ENCODE measurements around the gene MMAA.
"Not testable (repeated sequence)": the region's sequence is repeated elsewhere in the genome, so short reads cannot be mapped to it uniquely, and the experiment has no call there.

MMAA gene

DNA sequence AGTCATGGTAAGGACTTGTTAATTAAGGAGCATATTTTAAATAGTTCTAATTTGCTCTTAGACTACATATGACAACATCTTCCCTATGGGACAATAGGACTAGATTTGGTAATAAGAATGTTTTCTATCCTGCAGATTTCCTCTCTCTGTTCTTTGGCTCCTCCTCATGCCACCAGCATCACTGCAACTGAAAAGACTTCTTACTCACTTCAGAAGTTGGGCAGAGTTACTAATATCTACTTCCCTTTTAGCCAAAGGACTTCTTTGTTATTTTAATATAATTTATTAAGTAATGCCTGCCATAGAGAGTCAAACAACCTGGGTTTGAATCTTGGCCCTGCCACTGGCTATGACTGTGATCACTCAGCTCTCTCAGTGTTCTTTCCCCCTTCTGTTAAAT is 16.4 kb downstream of the MMAA start:
- DNase-seq: no peak

DNA sequence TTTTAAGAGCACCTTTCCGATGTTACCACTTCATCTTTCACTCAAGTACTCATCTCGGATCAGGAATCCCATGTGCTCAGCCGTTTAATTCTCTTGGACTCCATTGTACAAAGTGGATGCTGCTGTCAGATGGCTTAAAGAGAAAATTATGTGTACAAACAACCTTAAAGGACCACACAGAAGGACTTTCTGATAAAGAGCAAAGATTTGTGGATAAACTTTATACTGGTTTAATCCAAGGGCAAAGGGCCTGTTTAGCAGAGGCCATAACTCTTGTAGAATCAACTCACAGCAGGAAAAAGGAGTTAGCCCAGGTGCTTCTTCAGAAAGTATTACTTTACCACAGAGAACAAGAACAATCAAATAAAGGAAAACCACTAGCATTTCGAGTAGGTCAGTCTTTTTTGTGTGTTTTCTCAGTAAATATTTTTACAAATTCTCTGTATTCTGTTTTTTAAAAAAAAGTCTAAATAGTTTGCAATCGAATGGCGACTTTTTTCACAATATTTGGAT is 20.1 kb downstream of the MMAA start:
- no peak for DNase-seq

DNA sequence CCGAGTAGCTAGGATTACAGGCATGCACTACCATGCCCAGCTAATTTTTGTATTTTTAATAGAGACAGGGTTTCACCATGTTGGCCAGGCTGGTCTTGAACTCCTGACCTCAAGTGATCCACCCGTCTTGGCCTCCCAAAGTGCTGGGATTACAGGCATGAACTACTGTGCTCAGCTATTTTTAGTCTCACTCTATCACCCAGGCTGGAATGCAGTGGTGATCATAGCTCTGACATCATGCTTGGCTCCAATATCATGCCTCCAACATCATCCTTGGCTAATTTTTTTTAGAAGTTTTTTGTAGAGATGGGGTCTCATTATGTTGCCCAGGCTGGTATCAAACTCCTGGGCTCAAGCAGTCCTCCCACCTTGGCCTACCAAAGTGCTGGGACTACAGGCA is 21.1 kb downstream of the MMAA start:
- not testable (repeated sequence) for DNase-seq

DNA sequence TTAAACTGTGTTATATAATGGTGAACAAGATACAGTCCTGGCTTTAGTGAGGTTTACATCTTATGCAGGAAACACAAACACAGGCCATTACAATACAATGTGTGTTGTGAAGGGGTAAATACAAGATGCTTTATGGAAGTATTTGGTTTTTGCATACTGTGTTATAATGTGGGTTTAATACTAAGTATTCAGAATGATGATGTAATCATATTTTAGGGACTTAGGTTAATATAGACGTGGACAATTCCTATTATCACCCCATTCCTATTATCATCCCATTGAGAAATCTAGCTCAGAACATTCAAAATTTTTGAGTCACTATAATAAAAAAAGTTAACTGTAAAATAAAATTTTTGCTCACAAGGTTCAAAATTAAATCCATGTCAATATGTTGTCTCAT is 24.1 kb downstream of the MMAA start:
- no peak for DNase-seq

DNA sequence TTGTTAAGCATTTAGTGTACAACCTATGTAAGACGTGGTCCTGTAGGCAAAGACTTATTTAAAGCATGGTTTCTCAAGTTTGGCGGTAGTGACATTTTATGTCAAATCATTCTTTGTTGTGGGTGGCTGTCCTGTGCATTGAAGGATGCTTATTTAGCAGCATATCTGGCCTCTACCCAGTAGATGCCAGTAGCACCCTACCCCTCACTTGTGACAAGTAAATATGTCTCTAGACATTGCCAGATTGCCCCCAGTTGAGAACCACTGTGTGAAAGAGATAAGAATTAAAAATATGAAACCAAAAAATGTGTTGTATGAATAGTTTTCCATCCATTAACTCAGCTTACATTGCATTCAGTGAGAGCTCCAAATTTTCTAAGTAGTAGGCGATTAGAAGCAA is 25.5 kb downstream of the MMAA start:
- DNase-seq: no peak

DNA sequence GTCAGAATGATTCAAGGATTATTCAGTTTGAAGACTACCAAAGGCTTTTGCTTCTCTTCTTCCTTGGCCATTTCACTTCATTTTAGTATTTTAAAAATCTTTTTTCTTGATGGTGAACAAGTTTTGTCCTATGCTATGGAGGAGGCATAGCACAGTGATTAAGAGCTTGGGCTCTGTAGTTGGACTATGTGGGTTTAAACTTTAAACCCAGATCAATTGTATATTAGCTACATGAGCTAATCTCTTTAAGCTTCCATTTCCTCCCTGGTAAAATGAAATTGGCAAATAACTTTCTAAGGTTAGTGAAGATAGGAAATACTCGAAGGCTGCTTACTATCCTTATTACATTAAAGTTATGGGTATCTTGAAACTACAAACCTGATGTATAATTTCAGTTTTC is 37.0 kb downstream of the MMAA start:
- no peak for DNase-seq

DNA sequence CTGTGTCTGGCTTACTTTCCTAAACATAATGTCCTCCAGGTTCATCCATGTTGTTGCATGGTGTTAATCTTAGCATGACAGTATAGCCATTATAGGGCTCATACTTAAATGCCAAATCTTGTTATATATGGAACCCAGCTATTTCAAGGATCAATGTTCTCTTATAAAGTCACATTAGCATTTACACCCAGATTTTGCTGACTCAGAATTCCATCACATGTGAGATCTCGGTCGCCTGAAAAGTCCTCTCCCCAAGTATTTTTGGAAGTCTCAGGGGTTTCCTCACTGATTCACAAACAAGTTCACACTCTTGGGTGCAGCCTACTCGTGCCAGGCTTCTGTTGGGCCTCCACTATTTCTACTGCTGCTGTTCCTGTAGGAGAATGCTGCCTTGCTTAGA is 40.9 kb downstream of the MMAA start:
- no peak for DNase-seq

DNA sequence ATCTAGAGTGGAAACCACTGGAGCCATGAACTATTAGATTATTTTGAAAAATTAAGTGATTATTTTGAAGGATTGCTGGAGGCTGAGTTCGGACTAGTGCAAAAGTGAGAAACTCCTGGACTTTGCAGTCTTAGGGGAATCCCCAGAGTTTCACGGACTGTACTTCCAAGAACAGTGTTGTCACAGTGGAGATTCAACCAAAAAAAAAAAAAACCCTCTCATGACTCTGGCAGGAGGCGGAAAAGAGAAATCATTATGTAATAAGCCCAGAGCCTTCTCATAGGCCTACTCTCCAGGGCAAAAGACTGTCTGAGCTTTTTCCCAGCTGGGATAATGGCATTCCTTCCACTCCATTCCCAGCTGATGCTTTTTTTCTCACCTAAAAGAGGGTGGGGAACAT is 44.0 kb downstream of the MMAA start:
- no peak for DNase-seq

DNA sequence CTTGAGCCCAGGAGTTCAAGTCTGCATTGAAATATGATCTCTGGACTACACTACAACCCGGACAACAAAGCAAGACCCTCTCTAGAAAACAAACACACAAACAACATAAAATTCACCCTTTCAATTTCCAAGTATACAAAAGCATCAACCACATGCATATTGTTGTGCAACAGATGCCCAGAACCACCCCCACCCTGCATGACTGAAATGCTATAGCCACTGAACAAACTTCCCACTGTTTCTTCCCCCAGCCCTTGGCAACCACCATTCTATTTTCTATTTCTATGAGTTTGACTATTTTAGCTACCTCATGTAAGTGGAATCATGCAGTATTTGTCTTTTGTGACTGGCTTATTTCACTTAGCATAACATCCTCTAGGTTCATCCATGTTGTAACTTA is 46.6 kb downstream of the MMAA start:
- no peak for DNase-seq

DNA sequence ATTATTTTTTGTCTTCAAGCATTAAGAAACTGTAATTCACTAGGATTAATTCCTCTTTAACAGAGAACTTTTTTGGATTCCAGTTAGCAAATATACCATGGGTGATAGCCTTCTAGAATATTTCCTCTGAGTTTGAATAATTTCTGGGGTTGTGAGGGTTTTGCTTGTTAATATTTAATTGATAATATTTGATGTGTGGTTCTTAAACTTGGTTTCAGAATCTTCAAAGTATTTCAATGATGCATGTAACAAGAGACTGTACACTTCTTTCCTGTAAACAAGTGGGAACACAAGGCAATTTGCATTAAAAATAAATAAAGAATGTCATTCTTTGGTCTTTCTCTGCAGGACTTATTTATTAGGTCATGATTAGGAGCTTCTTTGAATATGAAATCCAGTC is 51.2 kb downstream of the MMAA start:
- no peak for DNase-seq

DNA sequence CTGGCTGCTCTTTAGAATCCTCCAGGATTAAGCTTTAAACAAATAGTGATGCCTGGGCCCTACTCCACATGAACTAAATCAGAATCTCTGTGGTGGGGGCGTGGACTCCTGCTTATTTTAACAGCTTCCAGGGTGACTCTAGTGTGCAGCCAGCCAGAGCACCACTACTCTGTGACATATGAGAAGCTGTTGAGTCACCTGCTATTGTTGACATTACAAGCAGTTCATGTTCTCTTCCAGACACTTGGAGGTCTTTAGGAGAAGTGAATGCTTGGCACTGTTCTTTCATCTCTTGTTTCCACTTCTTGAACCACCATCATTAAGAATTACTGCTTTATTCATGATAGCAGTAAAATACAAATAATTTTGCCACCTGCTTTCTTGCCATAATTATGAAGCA is 60.3 kb downstream of the MMAA start:
- DNase-seq: no peak

DNA sequence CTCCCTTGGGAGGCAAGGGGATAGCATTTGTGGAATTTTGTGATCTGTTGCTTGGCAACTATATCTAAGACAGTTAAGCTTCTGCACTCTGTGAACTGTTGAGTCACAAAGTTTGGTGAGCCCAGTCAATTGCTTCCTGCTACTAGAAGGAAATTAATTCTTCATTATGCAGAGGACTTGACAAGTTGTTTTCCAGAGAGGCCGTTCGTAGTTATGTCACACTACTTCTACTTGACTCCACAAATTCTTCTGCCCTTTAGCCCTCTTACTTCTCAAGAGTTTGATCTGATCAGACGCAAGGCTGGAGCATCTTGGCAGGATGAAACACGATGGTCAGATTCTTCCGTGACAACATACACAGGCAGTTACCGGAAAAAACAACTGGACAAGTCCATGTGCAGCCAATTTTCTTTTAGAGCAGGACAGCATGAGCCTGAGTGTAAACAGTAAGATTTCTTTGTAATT is 60.8 kb downstream of the MMAA start, which contains the start of gene C4orf51:
TSS of gene C4orf51 (plus strand) at position 156 of the 465 bp plus-strand sequence. CDS start at position 214, 58 bp downstream.
- no peak for DNase-seq

DNA sequence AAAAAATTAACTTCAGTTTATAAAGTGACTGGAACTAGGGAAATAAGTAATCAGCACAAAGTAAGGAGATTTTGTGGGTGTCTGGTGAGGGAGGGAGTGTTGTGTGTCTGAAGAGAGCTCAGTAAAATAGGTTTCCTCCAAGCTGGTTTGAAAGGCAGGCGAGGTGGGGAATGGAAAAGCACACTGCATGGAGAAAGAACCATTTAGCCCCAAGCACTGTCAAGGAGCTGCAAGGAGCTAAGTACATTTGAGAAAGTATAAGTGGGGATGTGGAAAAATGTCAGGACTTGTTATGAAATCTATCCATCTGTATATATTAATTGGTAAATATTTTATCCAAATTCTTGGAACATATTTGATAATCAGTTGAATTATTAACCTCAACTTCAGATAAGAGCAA is 61.7 kb downstream of the MMAA start:
- no peak for DNase-seq

DNA sequence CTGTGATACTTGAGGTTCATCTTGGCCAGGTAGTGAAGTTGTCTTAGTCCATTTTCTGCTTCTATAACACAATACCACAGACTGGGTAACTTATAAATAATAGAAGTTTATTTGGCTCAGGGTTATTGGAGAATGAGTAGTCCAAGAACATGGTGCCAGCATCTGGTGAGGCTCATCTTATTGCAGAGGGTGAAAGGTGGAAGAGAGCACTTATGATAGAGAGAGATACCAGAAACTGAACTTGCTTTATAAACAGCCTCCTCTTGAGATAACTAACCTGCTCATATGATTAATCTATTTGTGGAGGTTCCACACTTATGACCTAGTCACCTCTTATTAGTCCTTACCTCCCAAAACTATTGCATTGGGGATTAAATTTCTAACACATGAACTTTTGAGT is 62.3 kb downstream of the MMAA start:
- DNase-seq: no peak

DNA sequence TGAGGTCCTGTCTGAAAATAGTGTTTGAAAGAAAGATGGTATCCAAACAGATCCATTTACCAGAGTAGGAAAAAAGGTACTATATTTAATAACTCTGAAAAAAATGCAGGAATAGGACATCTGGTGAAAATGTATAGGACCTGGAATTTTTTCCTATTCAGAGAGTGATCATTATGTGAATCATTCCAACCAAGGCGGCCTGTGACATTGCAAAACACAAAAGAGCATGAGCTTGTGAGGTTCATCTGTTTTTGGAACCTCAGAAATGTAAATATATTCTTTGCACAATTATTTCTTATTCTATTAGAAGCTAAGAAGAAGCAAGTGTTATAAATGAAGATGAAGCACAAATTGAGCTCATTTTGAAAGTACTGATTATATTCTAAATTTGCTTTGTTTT is 62.8 kb downstream of the MMAA start:
- no peak for DNase-seq

DNA sequence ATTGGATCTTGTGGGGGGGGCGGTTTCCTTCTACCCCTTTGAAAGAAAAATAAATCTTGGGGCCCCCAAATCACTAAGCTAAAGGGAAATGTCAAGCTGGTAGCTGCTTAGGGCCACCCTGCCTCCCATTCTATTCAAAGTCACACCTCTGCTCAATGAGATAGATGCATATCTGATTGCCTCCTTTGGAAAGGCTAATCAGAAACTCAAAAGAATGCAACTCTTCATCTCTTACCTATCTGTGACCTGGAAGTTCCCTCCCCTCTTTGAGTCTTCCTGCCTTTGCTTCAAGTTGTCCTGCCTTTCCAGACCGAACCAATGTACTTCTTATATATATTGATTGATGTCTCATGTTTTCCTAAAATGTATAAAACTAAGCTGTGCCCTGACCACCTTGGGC is 67.8 kb downstream of the MMAA start:
- no peak for DNase-seq

DNA sequence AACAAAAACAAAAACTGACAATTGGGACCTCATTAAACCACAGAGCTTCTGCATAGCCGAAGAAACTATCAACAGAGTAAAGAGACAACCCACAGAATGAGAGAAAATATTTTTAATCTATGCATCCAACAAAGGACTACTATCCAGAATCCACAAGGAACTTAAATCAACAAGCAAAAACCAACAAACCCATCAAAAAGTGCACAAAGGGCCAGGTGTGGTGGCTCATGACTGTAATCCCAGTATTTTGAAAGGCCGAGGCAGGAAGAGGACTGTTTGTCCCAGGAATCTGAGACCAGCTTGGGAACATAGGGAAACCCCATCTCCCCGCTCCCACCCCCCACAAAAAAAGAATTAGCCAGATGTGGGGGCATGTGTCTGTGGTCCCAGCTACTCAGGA is 71.4 kb downstream of the MMAA start:
- DNase-seq: no peak

DNA sequence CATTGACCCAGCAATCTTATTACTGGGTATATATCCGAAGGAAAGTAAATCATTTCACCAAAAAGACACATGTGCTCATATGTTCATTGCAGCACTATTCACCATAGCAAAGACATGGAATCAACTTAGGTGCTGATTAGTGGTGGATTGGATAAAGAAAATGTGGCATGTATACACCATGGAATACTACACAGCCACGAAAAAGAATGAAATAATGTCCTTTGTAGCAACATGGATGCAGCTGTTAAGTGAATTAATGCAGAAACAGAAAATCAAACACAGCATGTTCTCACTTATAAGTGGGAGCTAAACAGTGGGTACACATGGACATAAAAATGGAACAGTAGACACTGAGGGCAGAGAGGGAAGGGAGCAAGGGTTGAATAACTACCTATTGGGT is 72.2 kb downstream of the MMAA start:
- DNase-seq: not testable (repeated sequence)

DNA sequence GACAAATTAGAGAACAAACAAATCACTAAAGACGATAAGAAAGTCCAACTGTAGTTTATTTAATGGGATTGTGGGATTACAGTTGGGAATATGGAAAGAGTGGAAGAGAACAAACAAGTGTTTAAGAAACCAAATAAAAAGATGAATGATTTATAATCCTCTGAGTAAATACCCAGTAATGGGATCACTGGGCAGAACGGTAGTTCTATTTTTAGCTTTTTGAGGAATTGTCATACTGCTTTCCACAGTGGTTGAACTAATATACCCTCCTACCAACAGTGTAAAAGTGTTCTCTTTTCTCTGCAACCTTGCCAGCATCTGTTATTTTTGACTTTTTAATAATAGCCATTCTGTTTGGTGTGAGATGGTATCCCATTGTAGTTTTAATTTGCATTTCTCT is 75.7 kb downstream of the MMAA start:
- no peak for DNase-seq

DNA sequence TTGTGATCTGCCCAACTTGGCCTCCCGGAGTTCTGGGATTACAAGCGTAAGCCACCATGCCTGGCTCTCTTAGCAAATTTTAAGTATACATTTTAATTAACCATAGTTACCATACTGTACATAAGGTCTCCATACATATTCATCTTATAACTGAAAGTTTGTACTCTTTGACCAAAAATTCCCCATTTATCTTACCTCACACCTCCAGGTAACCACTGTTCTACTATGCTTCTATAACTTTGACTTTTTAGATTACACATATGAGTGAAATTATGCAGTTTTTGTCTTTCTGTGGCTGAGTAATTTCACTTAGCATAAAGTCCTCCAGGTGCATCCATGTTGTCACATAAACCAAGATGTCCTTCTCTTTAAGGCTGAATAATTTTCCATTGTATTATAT is 78.1 kb downstream of the MMAA start:
- DNase-seq: no peak

DNA sequence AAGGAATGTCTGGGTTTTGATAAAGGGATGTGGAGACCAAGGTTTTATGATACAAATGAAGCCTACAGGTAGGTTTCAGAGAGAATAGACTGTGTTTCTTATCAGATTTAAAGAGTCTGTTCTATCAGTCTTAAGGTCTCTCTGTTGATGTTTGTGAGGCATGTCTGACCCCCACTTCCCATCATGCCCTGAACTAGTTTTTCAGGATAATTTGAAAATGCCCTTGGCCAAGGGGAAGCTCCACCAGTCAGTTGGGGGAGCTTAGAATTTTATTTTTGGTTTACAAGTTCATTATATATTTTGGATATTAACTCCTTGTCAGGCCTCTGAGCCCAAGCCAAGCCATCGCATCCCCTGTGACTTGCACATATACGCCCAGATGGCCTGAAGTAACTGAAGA is 79.3 kb downstream of the MMAA start:
- DNase-seq: no peak

DNA sequence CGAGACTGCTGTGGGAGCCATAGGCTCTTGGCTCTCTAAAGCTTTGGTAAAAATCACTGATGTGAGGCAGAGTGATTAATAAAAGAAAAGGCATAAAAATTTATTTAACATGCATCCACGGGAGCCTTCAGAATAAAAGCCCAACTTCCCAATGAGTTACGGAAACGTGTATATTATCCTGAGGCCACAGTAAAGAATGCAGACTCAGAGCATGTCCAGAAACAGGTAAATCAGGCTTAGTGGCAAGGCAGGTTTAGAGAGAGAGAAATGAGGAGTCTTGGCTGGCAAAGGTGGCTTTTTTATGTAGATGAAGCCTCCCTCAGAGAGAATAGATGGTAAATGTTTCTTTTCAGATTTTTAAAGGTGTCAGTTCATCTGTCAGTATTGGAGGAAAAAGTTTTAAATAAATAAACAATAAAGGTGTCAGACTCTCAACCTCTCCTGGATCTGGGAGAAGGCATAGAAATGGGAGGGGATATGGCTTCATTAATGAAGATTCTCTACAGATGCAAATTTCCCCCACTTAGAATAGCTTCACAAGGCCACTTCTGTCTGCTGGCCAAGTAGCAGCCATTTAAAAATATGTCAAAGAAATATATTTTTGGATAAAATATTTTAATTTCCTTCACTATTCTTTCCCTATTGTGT is 84.8 kb downstream of the MMAA start:
- no peak for DNase-seq

DNA sequence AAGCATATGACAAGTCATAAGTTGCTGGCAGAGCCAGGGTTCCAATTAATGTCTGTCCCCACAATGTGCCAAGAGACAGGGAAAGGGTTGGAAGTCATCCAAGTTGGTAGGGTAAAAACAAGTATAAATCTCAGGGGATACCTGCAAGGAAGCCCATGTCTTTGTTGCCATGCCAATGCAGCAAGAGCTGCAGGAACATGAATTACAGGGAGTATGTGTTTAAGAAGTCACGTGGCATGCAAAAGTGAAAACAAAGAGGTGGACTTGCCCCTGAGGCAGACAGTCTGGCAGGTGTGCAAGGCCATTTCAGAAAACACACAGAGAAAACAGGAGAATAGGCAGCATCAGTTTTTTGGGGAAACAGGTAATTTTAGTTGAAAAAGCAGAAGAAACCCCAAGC is 90.2 kb downstream of the MMAA start:
- DNase-seq: no peak
